NCI-H1105 (cell line): ENCODE results near the gene UBE2G2.

Experiments
- DNase-seq: peaks from one replicate; lab custom pipeline; 2025; lab: John Stamatoyannopoulos, UW

Gene UBE2G2

DNA sequence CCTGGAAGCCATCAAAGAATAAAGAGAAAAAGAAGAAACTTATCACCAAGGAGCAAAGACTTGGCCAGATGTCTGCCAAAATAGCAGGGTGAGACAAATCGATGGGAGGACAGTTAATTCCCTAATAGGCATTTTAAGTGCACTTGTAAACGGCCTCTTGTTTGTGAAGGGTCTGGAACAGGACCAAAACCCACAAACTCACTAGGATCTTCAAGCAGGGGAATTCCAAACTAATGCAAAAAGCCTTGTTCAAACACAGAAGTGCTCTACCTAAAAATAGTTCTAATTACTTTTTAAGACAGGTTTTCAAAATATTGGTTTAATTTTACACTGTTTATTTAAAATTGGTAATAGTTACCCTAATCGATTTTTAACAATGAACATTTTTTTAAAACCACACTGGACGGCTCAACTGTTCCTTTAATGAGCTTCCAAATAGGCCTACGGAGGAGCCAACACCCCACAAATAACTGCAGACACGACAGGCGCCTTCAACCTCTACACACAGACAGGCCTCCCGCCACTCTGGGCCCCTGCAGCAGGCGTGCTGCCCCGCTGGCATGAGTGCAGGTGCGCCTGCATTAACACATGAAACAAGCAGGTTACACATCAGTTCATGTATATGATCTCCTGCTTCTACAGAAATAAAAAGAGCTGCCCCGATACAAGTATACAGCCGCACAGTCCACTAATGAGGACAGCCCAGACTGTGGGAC is 15.8 kb downstream of the UBE2G2 start:
- DNase-seq: peak; percentile 73

DNA sequence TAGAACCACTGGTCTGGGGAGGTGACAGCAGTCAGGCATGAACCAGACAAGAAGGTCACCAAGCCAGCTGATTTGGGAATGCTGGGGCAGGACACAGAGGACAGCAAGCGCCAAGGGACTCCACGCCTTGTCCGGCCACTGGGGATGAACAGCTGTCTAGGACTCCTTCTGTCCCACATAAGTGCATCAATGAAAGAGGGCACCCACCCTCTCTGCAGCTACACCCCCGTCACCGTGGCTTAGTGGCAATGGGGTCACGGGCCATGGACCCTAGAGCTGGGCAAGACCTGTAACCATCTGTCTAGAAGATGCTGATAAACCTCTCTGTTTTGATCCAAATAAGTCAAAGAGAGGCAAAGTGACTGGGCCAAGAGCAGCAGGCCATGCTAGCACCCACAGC is 16.8 kb downstream of the UBE2G2 start:
- no peak for DNase-seq

GRCh38 chr21:44783020-44783696 is 18.5 kb downstream of the UBE2G2 start:
- no peak for DNase-seq

DNA sequence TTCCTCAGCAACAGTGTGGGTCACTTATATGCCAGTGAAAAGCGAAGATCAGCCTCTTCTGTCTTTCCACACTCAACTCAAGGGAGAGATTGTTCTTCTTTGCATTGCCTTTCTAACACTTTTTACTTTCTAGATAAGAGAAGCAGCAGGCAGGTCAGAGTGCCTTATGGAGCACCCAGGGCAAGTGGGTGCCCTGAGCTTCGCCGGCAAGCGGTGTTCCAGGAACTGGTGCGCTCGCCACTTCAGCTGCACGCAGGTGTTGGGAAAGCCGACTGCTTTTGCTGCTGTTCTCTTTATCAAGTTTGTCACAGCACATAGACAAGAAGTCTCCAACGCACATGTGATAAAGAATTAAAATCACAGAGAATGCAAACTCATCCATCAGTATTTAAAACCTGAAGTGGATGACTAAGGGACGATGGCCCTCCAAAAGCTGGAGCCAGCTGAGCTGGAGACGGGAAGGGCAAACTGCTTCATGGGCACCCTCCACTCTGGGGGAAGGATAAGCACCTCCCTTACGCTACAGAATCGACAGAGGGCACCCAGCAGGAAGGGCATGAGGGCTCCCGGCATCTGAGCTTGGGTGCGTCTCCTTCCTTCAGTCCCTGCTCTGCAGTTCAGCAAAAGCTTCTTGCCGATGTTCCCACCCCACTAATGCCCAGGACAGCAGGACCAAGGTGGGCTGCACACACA is 20.7 kb downstream of the UBE2G2 start:
- DNase-seq: no peak

GRCh38 chr21:44780137-44780502 is 21.5 kb downstream of the UBE2G2 start:
- DNase-seq: no peak

DNA sequence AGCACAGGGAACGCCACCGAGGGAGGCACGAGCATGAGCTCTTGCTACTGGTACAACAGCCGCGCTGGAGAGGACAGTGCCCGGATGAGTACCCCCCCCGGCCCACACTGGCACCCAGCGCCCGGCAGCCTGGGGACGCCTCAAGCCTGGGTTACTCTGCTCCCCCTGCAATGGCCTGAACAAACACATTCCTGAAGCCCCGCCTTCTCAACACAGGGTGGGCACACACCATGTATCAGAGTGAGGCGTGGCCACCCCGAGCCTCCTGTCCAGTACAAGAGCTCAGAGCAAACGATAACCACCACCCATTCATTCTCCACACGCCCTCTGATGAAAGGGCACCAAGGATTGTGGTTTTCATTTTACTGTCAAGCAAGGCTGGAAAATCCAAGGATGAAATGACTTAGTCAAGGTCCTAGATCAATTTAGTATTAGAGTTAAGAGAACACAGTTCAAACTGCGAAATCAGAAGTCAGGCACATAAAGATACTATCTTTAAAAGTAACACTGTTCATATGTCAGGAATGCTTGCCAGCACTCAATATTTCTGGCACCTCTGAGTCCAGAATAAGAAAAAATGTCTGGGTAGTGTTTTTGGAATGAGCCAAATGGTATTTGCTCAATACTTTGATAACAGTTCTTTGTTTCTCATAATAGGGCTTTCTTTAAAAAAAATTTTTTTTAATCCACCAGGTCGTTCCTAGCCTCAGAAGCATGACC is 22.0 kb downstream of the UBE2G2 start:
- no peak for DNase-seq

DNA sequence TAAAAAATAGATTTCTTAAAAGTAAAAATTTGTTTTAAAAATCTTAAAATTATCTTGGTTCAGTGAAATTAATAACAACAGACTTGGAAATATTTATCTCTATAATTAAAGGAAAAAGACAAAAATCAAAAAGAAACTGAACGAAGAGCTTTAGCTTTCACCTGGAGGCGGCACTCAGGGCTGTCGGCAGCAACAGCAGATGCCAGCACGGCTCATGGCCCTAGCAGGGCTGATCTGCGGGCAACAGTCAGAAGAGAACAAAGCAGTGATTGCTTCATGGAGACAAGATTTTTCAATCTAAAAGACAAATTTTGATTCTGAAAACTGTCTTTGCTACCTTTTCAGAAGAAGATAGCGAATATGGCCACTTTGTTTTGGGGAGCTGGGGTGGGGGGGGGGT is 22.6 kb downstream of the UBE2G2 start:
- DNase-seq: no peak

- DNase-seq: no peak
Measured at GRCh38 chr21:44778499-44778911, 23.1 kb downstream of the UBE2G2 start.

- DNase-seq: no peak
Measured at GRCh38 chr21:44778094-44778493, 23.5 kb downstream of the UBE2G2 start.

DNA sequence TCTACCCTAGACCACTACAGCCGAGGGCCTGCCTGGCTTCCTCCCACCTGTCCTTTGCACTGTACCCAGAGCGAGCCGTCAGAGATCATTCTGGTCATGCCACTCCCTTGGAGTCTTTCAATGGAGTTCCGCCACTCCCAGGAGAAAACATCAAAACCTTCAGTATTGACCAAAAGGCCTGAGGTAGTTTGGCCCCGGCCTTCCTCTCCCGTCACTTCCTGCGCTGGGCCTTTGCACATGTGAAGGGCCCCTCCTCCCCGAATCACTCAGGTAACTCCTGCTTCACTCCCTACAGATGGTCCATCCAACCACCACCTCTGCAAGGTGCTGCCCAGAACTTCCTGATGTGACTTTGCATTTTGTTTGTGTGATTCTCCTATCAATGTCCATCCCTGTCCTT is 26.6 kb downstream of the UBE2G2 start:
- no peak for DNase-seq

DNA sequence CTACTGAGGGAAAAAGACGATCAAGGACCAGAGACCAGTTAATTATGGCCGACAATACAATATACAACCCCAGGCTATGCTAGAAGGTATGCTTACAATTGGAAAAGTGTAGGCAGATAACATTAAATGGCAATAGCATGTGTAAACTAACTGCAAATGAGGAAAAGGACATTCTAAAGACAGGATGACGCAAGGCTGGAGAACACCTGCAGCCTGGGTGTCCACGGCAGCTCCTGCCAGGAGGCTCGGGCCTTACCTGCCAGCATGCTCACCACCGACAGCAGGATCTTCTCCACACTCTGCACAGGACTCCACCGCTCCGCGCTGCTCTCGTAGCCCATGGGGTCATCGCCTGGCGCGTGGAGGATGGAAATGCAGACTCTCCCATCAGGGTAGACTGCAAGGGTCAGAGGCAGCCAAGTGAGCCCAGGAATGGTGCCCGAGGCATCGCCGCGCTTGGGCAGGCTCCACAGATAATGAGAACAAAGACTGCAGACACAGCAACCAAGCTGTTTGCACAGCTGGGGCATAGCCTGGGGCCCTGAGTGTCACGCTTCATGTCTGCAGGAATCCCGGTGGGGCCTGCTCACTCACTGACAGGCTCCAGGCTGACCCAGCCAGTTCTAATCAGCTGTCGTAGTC is 28.2 kb downstream of the UBE2G2 start:
- peak; percentile 37 for DNase-seq

- no peak for DNase-seq
Measured at GRCh38 chr21:44771896-44772525, 29.6 kb downstream of the UBE2G2 start.

GRCh38 chr21:44767834-44768831 is 33.5 kb downstream of the UBE2G2 start:
- DNase-seq: no peak

DNA sequence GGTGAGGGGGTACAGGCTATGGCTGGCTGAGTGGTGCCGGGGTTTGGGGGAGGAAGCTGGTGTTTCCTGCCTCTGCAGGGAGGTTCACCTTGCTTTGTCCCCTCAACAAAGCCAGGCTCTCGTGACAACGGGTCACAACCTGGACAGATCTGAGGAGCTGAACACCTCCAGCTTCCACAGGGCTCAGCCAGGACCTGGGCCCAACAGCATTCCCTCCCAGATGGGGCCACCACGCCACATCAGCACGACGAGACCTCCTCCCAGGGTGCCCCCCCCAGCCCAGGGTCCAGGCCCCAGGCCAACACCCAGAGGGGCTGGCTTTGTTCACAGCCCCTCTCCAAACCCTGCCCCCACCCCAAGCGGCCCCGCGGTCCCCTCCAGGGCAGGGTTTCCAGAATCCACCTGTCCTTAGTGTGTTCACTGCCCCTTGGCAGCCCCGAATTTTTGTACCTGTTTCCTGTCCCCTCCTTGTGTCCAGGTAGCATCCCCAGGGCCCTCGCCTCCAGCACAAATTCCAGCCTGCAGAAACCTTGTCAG is 34.7 kb downstream of the UBE2G2 start:
- no peak for DNase-seq

GRCh38 chr21:44766014-44766817 is 35.4 kb downstream of the UBE2G2 start:
- no peak for DNase-seq

DNA sequence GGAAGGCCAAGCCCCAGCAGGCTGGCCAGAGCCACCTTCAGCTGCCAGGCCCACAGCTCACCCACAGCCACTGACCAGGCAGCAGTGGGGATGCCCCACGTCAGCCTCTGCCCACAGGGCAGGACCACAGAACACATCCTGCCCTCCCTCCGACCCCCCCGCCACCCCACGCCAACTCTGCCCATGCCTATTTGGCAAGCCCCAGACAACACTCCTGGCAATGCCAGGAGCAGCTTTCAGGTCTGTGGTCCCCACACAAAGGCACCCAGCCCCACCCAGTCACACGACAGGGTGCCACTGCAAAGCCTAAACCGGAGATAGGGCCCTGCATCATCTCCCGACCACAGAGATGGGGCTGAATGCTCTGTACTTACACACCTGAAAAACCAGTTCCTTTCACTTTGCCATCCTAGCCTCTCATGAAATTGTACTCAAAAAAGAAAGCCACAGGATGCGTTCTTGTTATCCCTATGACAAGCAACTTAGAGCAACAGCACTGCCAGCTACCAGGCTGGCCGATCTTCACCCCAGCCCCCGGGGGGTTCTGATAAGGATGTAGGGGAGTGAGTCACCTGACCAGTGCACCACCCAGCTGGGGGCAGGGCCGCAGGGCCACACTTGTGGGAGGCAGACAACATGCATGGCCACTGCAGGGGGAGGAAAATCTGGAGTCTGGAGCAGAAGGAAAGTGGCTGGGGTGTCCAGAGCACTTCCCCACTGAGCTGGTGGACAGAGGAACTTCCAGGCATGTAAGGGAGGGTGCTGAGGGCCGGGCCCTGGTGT is 36.2 kb downstream of the UBE2G2 start:
- DNase-seq: no peak

DNA sequence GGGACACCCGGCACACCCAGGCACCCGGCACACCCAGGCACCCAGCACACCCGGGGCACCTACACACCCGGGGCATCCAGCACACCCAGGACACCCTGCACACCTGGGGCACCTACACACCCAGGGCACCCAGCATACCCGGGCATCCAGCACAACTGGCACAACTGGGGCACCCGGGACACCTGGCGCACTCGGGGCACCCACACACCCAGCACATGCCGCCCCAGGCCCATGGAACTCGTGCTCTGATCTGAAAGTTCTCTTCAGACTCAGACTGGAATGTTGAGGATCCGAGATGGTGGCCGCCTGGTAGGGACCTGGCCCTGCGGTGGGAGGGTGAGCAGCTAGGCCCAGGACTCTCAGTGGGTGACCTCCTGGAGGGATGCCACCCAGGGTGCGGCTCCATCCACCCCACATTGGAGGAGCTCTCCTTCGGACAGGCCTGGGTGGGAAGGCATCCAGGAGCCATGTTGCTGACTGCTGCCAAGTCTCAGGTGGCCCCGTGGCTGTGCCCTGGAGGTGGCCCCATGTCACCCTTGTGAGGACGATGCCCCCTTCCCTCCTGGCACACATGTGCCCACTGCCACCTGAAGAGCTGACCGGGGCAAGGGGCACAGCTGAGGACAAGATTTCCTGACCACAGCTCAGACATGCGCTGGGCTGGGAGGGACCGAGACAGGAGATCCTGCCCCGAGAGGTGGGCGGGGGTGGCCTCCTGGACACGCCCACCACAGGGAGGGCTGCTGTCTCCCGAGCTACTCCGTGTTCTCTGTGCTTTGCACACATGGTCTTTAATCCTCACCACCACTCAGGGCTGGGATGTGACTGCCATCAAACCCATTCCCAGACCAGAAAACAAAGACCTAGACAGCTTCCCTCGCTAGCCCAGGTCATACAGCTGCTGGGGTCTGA is 37.0 kb downstream of the UBE2G2 start:
- DNase-seq: no peak
